Renal cortex interstitium (tissue), 15 donors: ENCODE results near the gene INTS3. TPM values are rescaled to one million over a fixed set of nuclear protein-coding genes. Genes with fewer than 3 reads are reported as not detected.
A peak's percentile ranks its signal among the peaks of the same experiment; 100 is the strongest.

ENCODE experiments used
- DNase-seq, 11 donors: peaks; one replicate each; pipeline ENCODE4 v3.0.0-alpha.2; 2013; ENCODE audit warnings: low read depth in 9 of 11, low spot score in 4 of 11; ENCODE audit errors: extremely low read depth in 1 of 11
- long read RNA-seq, 16 experiments: transcript quantifications; one replicate each; lab custom pipeline, GENCODE V29; 2026
- polyA plus RNA-seq, 3 donors: library from polyadenylated mRNA; unstranded; fragments of 120-200 nt; gene quantifications; one replicate each; pipeline ENCODE4 v1.2.1, GENCODE V29; 2013; ENCODE audit not compliant: insufficient read length in 3 of 3

The INTS3 gene
- 100 to 1,000 TPM; 105 to 155 (median 107) TPM for polyA plus RNA-seq
- long read RNA-seq, donor 1, full-length matches to known transcripts = 2 of 28 reads
- long read RNA-seq, donor 1, partial matches to known transcripts = 26 of 28 reads
- long read RNA-seq, donor 1, other reads (novel, unspliced or antisense) = 0 of 28 reads
- long read RNA-seq, donor 2, full-length matches to known transcripts = 3 of 9 reads
- long read RNA-seq, donor 2, partial matches to known transcripts = 6 of 9 reads
- long read RNA-seq, donor 2, other reads (novel, unspliced or antisense) = 0 of 9 reads
- long read RNA-seq, donor 3, full-length matches to known transcripts = 6 of 25 reads
- long read RNA-seq, donor 3, partial matches to known transcripts = 19 of 25 reads
- long read RNA-seq, donor 3, other reads (novel, unspliced or antisense) = 0 of 25 reads
- long read RNA-seq, donor 4, full-length matches to known transcripts = 7 of 34 reads
- long read RNA-seq, donor 4, partial matches to known transcripts = 27 of 34 reads
- long read RNA-seq, donor 4, other reads (novel, unspliced or antisense) = 0 of 34 reads
- long read RNA-seq, donor 5 = 0 reads
- long read RNA-seq, donor 6, full-length matches to known transcripts = 8 of 25 reads
- long read RNA-seq, donor 6, partial matches to known transcripts = 17 of 25 reads
- long read RNA-seq, donor 6, other reads (novel, unspliced or antisense) = 0 of 25 reads
- long read RNA-seq, donor 7, full-length matches to known transcripts = 3 of 33 reads
- long read RNA-seq, donor 7, partial matches to known transcripts = 30 of 33 reads
- long read RNA-seq, donor 7, other reads (novel, unspliced or antisense) = 0 of 33 reads
- long read RNA-seq, donor 8, full-length matches to known transcripts = 5 of 83 reads
- long read RNA-seq, donor 8, partial matches to known transcripts = 78 of 83 reads
- long read RNA-seq, donor 8, other reads (novel, unspliced or antisense) = 0 of 83 reads
- long read RNA-seq, donor 9 = 0 reads
- long read RNA-seq, donor 10, full-length matches to known transcripts = 2 of 16 reads
- long read RNA-seq, donor 10, partial matches to known transcripts = 14 of 16 reads
- long read RNA-seq, donor 10, other reads (novel, unspliced or antisense) = 0 of 16 reads
- long read RNA-seq, donor 11 = 0 reads
- long read RNA-seq, donor 12 = 0 reads
- long read RNA-seq, donor 13, partial matches to known transcripts = 16 of 20 reads
- long read RNA-seq, donor 13, other reads (novel, unspliced or antisense) = 0 of 20 reads
- long read RNA-seq, donor 14, full-length matches to known transcripts = 5 of 5 reads
- long read RNA-seq, donor 14, partial matches to known transcripts = 0 of 5 reads
- long read RNA-seq, donor 14, other reads (novel, unspliced or antisense) = 0 of 5 reads
- long read RNA-seq, donor 15, full-length matches to known transcripts = 4 of 4 reads
- long read RNA-seq, donor 15, partial matches to known transcripts = 0 of 4 reads
- long read RNA-seq, donor 15, other reads (novel, unspliced or antisense) = 0 of 4 reads
- long read RNA-seq, donor 16, full-length matches to known transcripts = 10 of 2,861 reads
- long read RNA-seq, donor 16, partial matches to known transcripts = 2,774 of 2,861 reads
- long read RNA-seq, donor 16, other reads (novel, unspliced or antisense) = 77 of 2,861 reads

- DNase-seq = peak; percentile 98 to 100 (median 100)
These were observed at the start of gene INTS3 for GRCh38 chr1:153727463-153728304. Gene INTS3 (plus strand): TSS chr1:153728050. CDS start chr1:153728635, 585 bp downstream.

- DNase-seq = no peak
These were observed 49.1 kb upstream of the INTS3 start, which contains the start of gene NPR1 for GRCh38 chr1:153678519-153679336. Gene NPR1 (plus strand): TSS chr1:153678688. CDS start chr1:153679109, 421 bp downstream.

- DNase-seq = no peak
These were observed 48.3 kb upstream of the INTS3 start for GRCh38 chr1:153679337-153680119.

GRCh38 chr1:153680120-153680403 lies 47.8 kb upstream of the INTS3 start:
- no peak for DNase-seq

- no peak for DNase-seq
These were observed 45.1 kb upstream of the INTS3 start for GRCh38 chr1:153682730-153683129.

GRCh38 chr1:153683854-153684253 lies 44.0 kb upstream of the INTS3 start:
- DNase-seq = no peak

GRCh38 chr1:153684892-153685291 lies 43.0 kb upstream of the INTS3 start:
- no peak for DNase-seq

- no peak for DNase-seq
These were observed 42.1 kb upstream of the INTS3 start for GRCh38 chr1:153685544-153686340.

GRCh38 chr1:153687346-153688125 lies 40.3 kb upstream of the INTS3 start:
- DNase-seq = no peak

- DNase-seq = no peak
These were observed 39.6 kb upstream of the INTS3 start for GRCh38 chr1:153688276-153688675.

- no peak for DNase-seq
These were observed 39.0 kb upstream of the INTS3 start for GRCh38 chr1:153688736-153689328.

GRCh38 chr1:153693466-153693865 lies 34.4 kb upstream of the INTS3 start:
- no peak for DNase-seq

GRCh38 chr1:153696741-153697140 lies 31.1 kb upstream of the INTS3 start:
- DNase-seq = no peak
